HEK293T (cell line): Measurements from ENCODE around the gene CYP11A1.
"Not testable (repeated sequence)": the region's sequence is repeated elsewhere in the genome, so short reads cannot be mapped to it uniquely, and the experiment has no call there.

Experiments
- CTCF ChIA-PET: fragments of 350-600 bp; formaldehyde crosslinking; extraction: SDS; loops from one replicate; lab custom pipeline; 2021; ENCODE audit warnings: antibody characterized with exemption, inconsistent platforms; lab: Yijun Ruan, JAX
- POLR2A ChIA-PET: fragments of 350-600 bp; formaldehyde crosslinking; extraction: SDS; loops from one replicate; lab custom pipeline; 2020; ENCODE audit warnings: antibody characterized with exemption, inconsistent platforms; lab: Yijun Ruan, JAX
- DNase-seq: peaks from one replicate; pipeline ENCODE4 v3.0.0; 2012; ENCODE audit warnings: mixed read lengths; ENCODE audit errors: extremely low spot score
- ARNT ChIP-seq: fragments of 450-650 bp; IDR thresholded peaks from 2 replicates; pipeline ENCODE4 v1.6.1; 2017; ENCODE audit warnings: mild to moderate bottlenecking
- BHLHE40 ChIP-seq: fragments of 450-650 bp; IDR thresholded peaks from 2 replicates; pipeline ENCODE4 v1.6.1; 2016; ENCODE audit warnings: mild to moderate bottlenecking, moderate library complexity, borderline replicate concordance
- CTBP1 ChIP-seq: fragments of 450-650 bp; IDR thresholded peaks from 2 replicates; pipeline ENCODE4 v1.6.1; 2016; ENCODE audit warnings: borderline replicate concordance
- ELF4 ChIP-seq: fragments of 450-650 bp; IDR thresholded peaks from 2 replicates; pipeline ENCODE4 v1.6.1; 2017; ENCODE audit warnings: antibody characterized with exemption
- FOXA1 ChIP-seq: fragments of 450-650 bp; IDR thresholded peaks from 2 replicates; pipeline ENCODE4 v1.6.1; 2016; ENCODE audit warnings: mild to moderate bottlenecking
- FOXK2 ChIP-seq: fragments of 450-650 bp; IDR thresholded peaks from 2 replicates; pipeline ENCODE4 v1.6.1; 2016; ENCODE audit warnings: mild to moderate bottlenecking
- FOXM1 ChIP-seq: fragments of 450-650 bp; IDR thresholded peaks from 2 replicates; pipeline ENCODE4 v1.6.1; 2017; ENCODE audit warnings: mild to moderate bottlenecking, borderline replicate concordance
- HDGF ChIP-seq: fragments of 450-650 bp; IDR thresholded peaks from 2 replicates; pipeline ENCODE4 v1.6.1; 2017; ENCODE audit warnings: antibody characterized with exemption, borderline replicate concordance
- L3MBTL2 ChIP-seq: fragments of 450-650 bp; conservative IDR thresholded peaks from 2 replicates; pipeline ENCODE4 v1.6.1; 2016; ENCODE audit warnings: mild to moderate bottlenecking
- LEF1 ChIP-seq: fragments of 450-650 bp; IDR thresholded peaks from 2 replicates; pipeline ENCODE4 v1.6.1; 2017; ENCODE audit warnings: mild to moderate bottlenecking, borderline replicate concordance
- NFRKB ChIP-seq: fragments of 450-650 bp; IDR thresholded peaks from 2 replicates; pipeline ENCODE4 v1.6.1; 2016; ENCODE audit warnings: mild to moderate bottlenecking, moderate library complexity
- SP1 ChIP-seq: fragments of 450-650 bp; IDR thresholded peaks from 2 replicates; pipeline ENCODE4 v1.6.1; 2017
- SUZ12 ChIP-seq: fragments of 450-650 bp; IDR thresholded peaks from 2 replicates; pipeline ENCODE4 v1.6.1; 2016; ENCODE audit warnings: mild to moderate bottlenecking
- TARDBP ChIP-seq: fragments of 450-650 bp; IDR thresholded peaks from 2 replicates; pipeline ENCODE4 v1.6.1; 2016
- ZNF384 ChIP-seq: fragments of 450-650 bp; IDR thresholded peaks from 2 replicates; pipeline ENCODE4 v1.6.1; 2016
- TF ChIP-seq, protein P1 (sequence below): fragments of 450-650 bp; IDR thresholded peaks from 2 replicates; pipeline ENCODE4 v1.6.1; 2016

The CYP11A1 gene

DNA sequence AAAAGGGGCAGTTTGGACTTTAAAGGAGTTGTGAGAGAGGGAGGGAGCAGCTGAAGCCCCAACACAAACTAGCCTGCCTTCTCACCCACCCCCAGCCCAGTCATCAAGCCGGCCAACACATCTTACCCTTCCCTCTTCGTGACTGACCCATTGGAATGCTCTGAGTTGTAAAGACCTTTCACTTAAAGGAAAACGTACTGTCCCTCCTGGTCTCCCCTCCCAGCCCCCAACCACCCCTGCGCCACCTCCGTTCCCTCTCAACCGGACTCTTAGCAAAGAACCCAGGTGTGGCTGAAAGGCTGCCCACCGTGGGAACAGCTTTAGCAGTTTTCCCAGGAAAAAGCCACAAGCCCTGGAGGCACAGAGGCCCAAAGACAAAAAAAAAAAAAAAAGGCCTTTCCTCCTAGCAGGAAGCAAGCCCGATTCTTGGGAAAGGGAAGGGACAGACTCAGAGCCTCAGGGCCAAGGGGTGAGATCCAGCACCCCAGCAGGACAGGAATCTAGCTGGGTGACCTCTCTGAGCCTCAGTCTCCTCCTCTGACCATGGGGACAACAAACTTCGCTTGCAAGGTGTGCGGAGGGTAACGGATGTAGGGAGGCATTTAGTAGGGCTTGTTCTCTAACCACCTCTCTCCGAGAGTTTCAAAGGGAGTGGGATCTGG, 2.4 kb downstream of the CYP11A1 start:
- CTCF ChIA-PET = no interaction called here
- no peak for TF ChIP-seq L3MBTL2
- TF ChIP-seq, protein P1, sequence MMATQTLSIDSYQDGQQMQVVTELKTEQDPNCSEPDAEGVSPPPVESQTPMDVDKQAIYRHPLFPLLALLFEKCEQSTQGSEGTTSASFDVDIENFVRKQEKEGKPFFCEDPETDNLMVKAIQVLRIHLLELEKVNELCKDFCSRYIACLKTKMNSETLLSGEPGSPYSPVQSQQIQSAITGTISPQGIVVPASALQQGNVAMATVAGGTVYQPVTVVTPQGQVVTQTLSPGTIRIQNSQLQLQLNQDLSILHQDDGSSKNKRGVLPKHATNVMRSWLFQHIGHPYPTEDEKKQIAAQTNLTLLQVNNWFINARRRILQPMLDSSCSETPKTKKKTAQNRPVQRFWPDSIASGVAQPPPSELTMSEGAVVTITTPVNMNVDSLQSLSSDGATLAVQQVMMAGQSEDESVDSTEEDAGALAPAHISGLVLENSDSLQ = no peak
- TF ChIP-seq LEF1 = no peak
- no peak for TF ChIP-seq TARDBP
- no peak for TF ChIP-seq SP1
- TF ChIP-seq ELF4 = no peak
- no peak for TF ChIP-seq BHLHE40
- no peak for TF ChIP-seq ARNT
- no peak for TF ChIP-seq HDGF
- TF ChIP-seq ZNF384 = no peak
- TF ChIP-seq FOXM1 = no peak
- TF ChIP-seq FOXA1 = no peak
- no peak for TF ChIP-seq CTBP1
- no peak for TF ChIP-seq SUZ12
- POLR2A ChIA-PET = no interaction called here
- no peak for DNase-seq

DNA sequence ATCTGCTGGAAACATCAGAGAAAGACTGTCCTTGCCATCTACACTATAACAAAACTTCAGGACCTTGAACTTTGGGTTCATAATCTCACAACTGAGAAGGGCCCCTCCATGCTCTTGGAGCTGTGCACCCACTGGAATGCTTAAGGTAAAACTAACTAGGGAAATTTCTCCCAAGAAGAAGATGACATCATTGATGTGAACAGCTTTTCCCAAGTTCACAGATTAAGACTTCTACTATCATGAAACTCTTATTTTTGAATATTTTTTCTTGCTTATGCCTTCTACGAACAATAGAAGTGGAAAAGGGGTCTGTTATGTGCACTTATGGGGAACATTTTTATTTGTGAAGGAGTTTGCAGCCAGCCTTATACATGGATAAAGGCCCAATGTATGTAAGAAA, 5.0 kb downstream of the CYP11A1 start:
- CTCF ChIA-PET = interaction anchor here (0.9 to 1.2 kb wide), 2 partner anchors 10 to 42 kb away, joined by 4 read pairs; no protein-coding TSS in a partner anchor
- POLR2A ChIA-PET = no interaction called here
- no peak for DNase-seq
- no peak for TF ChIP-seq TARDBP
- TF ChIP-seq FOXA1 = no peak
- TF ChIP-seq L3MBTL2 = no peak
- TF ChIP-seq LEF1 = no peak
- no peak for TF ChIP-seq HDGF
- TF ChIP-seq ARNT = no peak
- no peak for TF ChIP-seq BHLHE40
- TF ChIP-seq ZNF384 = no peak
- no peak for TF ChIP-seq FOXM1
- no peak for TF ChIP-seq FOXK2

DNA sequence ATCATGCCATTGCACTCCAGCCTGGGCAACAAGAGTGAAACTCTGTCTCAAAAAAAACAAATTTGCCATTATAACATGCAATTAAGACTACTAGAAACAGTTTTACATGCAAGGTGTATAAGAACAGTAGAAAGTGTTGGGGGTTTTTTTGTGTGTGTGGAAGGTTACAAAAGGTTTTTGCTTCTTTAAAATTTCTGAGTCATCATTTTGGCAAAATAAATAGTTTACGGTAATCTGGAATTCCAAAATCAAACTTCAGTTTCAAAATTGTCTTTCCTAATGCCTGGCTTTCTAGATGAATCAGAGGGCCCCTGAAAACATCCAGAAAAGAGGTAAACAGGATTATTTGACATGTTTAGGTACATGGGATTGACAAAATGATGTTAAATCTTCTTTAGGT, 6.6 kb downstream of the CYP11A1 start:
- DNase-seq, POLR2A ChIA-PET: not testable (repeated sequence)
- CTCF ChIA-PET = interaction anchor here (1.0 kb wide), 1 partner anchor 14 kb away, joined by 4 read pairs; no protein-coding TSS in a partner anchor

DNA sequence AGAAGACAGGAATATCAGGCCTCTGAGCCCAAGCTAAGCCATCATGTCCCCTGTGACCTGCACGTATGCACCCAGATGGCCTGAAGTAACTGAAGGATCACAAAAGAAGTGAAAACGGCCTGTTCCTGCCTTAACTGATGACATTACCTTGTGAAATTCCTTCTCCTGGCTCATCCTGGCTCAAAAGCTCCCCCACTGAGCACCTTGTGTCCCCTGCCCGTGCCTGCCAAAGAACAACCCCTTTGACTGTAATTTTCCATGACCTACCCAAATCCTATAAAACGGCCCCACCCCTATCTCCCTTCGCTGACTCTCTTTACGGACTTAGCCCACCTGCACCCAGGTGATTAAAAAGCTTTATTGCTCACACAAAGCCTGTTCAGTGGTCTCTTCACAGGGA, 8.1 kb downstream of the CYP11A1 start:
- ChIA-PET POLR2A (interaction anchor here (1.1 kb wide), 1 partner anchor 101 kb away, joined by 3 read pairs; the partner anchor contains the start of gene UBL7), CTCF (interaction anchor here (0.9 to 1.3 kb wide), 2 partner anchors 14 to 305 kb away, joined by 3 to 5 read pairs; no protein-coding TSS in a partner anchor)
- not testable (repeated sequence) for DNase-seq

DNA sequence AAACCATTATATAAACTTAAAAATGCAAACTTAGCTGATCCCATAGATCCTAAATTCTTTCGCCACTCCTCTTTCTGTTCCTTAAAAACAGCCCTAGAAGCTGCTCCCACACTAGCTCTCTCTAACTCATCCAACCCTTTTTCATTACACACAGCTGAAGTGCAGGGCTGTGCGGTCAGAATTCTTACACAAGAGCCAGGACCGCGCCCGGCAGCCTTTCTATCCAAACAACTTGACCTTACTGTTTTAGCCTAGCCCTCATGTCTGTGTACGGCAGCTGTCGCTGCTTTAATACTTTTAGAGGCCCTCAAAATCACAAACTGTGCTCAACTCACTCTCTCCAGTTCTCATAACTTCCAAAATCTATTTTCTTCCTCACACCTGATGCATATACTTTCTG, 9.9 kb downstream of the CYP11A1 start:
- POLR2A ChIA-PET, CTCF ChIA-PET: not testable (repeated sequence)

DNA sequence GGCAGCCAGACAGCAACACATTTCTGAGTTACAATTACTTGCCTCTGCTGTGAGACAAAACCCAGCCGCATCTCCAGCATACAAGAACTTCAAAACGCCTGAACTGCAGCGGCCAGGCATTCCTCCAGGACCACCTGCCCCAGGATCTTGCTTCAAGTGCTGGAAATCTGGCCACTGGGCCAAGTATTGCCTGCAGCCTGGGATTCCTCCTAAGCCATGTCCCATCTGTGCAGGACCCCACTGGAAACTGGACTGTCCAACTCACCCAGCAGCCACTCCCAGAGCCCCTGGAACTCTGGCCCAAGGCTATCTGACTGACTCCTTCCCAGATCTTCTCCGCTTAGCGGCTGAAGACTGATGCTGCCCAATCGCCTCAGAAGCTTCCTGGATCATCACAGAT, 11.4 kb downstream of the CYP11A1 start:
- CTCF ChIA-PET, POLR2A ChIA-PET: not testable (repeated sequence)

More for the DNA sequence above, 9.9 kb downstream of the CYP11A1 start:
- not testable (repeated sequence) for DNase-seq

DNA sequence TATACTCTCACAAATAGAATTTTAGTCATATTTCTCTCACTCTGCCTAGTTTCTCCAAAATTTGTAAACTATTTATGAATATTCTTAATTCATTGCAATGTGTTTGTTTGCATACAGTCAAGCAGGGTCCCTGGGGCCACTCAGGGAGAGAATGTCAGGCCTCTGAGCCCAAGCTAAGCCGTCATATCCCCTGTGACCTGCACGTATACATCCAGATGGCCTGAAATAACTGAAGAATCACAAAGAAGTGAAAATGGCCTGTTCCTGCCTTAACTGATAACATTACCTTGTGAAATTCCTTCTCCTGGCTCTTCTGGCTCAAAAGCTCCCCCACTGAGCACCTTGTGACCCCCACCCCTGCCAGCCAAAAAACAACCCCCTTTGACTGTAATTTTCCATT, 13.5 kb downstream of the CYP11A1 start:
- CTCF ChIA-PET, DNase-seq, POLR2A ChIA-PET: not testable (repeated sequence)

More for the DNA sequence above, 11.4 kb downstream of the CYP11A1 start:
- not testable (repeated sequence) for DNase-seq

DNA sequence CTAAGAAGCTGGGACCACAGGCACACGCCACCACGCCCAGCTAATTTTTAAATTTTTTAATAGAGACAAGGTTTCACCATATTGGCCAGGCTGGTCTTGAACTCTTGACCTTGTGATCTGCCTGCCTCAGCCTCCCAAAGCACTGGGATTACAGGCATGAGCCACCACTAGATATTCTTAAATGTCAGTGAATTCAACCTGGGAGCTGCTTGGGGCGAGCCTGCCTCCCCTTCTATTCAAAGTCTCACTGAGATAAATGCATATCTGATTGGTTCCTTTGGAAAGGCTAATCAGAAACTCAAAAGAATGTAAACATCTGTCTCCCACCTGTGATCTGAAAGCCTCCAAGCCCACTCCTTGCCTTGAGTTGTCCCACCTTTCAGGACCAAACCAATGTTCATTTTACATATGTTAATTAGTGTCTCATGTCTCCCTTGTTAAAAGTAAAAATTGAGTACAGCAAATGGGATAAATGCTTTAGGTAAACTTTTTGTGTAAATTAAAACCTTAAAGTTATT, 15.0 kb downstream of the CYP11A1 start:
- ChIA-PET POLR2A (no interaction called here), CTCF (no interaction called here)
- no peak for TF ChIP-seq TARDBP
- TF ChIP-seq NFRKB = no peak
- TF ChIP-seq ZNF384 = no peak
- TF ChIP-seq FOXA1 = no peak
- no peak for TF ChIP-seq FOXK2
- no peak for TF ChIP-seq ARNT
- TF ChIP-seq HDGF = no peak
- TF ChIP-seq CTBP1 = no peak
- no peak for TF ChIP-seq FOXM1
- TF ChIP-seq BHLHE40 = no peak
- TF ChIP-seq, protein P1 = no peak
- TF ChIP-seq SUZ12 = no peak
- no peak for TF ChIP-seq L3MBTL2
- no peak for TF ChIP-seq ELF4
- DNase-seq = no peak
